Measurements from ENCODE around the gene ZNF281. TPM values are rescaled to one million over a fixed set of nuclear protein-coding genes. Genes with fewer than 3 reads are reported as not detected.

ZNF281 gene
- total RNA-seq, 4 donors from 2014 or later = 2.5 to 8.6 (median 6.3) TPM

DNA sequence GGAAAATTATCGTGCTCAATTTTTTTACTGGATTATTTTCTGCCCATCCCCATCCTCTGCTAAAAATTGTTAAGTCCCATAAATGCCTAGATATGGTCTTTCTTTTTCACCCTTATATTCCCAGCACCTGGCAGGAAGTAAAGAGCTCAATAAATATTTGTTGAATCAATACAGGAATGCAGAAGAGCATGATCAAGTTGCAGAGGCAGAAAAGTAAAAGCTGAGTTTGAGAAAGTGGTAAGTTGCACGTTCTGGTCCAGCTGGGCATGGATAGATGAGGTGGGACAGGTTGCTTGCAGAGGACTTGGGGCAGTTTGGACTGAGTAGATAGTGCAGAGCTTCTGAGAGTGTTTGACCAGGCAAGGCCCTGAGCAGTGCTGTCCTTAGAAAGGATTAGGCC is 40.1 kb downstream of the ZNF281 start:
- no peak for TF ChIP-seq POLR2A (IDR thresholded peaks at IDR 0.05)
- TF ChIP-seq, protein P1, sequence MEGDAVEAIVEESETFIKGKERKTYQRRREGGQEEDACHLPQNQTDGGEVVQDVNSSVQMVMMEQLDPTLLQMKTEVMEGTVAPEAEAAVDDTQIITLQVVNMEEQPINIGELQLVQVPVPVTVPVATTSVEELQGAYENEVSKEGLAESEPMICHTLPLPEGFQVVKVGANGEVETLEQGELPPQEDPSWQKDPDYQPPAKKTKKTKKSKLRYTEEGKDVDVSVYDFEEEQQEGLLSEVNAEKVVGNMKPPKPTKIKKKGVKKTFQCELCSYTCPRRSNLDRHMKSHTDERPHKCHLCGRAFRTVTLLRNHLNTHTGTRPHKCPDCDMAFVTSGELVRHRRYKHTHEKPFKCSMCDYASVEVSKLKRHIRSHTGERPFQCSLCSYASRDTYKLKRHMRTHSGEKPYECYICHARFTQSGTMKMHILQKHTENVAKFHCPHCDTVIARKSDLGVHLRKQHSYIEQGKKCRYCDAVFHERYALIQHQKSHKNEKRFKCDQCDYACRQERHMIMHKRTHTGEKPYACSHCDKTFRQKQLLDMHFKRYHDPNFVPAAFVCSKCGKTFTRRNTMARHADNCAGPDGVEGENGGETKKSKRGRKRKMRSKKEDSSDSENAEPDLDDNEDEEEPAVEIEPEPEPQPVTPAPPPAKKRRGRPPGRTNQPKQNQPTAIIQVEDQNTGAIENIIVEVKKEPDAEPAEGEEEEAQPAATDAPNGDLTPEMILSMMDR (IDR thresholded peaks at IDR 0.05) = no peak
- intact Hi-C loops (cut with DNase I) = no loop called here
- Histone ChIP-seq H3K27me3 (no peaks in the 10 kb centered on the region), H3K9me3 (no peaks in the 10 kb centered on the region), H3K4me1 (peaks cover 0 to 10% (median 0%) of the 10 kb centered on the region in 3 donors), H3K4me3 (no peak overlapping the region), H3K36me3 (no peaks in the 10 kb centered on the region), H3K27ac (no peak overlapping the region)
- DNase-seq = no peak
- WGBS, 2 donors = 60 to 78% methylated on average over 2 of the region's 2 CpGs

DNA sequence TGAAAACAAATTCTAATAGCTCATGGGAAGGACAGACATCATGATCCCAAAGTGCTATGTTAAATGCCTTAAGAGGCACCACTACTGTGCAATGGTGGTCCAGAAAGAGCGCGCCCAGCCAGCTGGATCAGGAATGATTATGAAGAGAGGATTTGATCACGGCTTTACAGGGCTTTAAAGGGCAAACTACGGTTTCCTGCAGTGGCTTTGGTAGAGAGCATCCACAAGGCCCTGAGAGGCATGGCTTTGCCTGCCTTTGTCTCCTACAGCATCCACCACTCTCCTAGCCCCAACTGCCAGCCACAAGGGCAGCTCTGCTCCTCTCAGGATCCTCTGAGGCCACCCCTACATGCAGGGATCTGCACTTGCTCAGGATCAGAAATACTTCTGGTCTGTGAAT is 40.7 kb downstream of the ZNF281 start:
- H3K4me3 ChIP-seq = no peak overlapping the region
- 96 to 97% methylated on average over 4 of the region's 4 CpGs for WGBS, 2 donors

DNA sequence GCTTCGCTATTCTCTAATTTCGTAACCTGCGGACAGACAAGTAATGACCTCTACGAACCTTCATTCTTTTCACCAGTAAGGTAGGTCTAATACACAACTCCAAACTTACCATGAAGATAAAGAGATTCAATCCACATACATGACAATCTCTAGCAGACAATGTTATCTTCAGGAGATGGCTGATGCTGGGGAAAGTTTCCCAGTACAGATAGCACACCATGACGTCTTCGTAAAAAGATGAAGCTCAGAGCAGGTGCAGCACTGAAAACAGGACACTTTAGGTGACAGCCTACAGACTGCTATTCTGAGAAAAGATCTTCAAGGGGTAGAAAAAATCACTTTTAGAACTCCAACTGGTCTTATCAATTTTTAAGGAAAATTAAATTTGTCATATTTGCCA is 41.3 kb downstream of the ZNF281 start:
- no peak for DNase-seq
- no peaks in the 10 kb centered on the region for H3K27me3 ChIP-seq
- no peak overlapping the region for H3K4me3 ChIP-seq
- no peaks in the 10 kb centered on the region for H3K9me3 ChIP-seq
- H3K4me1 ChIP-seq = peaks cover 0 to 10% (median 0%) of the 10 kb centered on the region in 3 donors
- intact Hi-C loops (cut with DNase I) = no loop called here
- H3K27ac ChIP-seq = no peak overlapping the region
- H3K36me3 ChIP-seq = no peaks in the 10 kb centered on the region
- no peak for TF ChIP-seq POLR2A (IDR thresholded peaks at IDR 0.05)
- TF ChIP-seq, protein P1 (IDR thresholded peaks at IDR 0.05) = no peak
- WGBS, 2 donors = 85 to 97% methylated on average over 6 of the region's 6 CpGs

More for the DNA sequence above, 40.7 kb downstream of the ZNF281 start:
- no peak for DNase-seq
- Histone ChIP-seq H3K27me3 (no peaks in the 10 kb centered on the region), H3K9me3 (no peaks in the 10 kb centered on the region), H3K27ac (no peak overlapping the region), H3K36me3 (no peaks in the 10 kb centered on the region), H3K4me1 (peaks cover 0 to 10% (median 0%) of the 10 kb centered on the region in 3 donors)
- TF ChIP-seq, protein P1 (IDR thresholded peaks at IDR 0.05) = no peak
- no peak for TF ChIP-seq POLR2A (IDR thresholded peaks at IDR 0.05)
- intact Hi-C loops (cut with DNase I) = no loop called here

DNA sequence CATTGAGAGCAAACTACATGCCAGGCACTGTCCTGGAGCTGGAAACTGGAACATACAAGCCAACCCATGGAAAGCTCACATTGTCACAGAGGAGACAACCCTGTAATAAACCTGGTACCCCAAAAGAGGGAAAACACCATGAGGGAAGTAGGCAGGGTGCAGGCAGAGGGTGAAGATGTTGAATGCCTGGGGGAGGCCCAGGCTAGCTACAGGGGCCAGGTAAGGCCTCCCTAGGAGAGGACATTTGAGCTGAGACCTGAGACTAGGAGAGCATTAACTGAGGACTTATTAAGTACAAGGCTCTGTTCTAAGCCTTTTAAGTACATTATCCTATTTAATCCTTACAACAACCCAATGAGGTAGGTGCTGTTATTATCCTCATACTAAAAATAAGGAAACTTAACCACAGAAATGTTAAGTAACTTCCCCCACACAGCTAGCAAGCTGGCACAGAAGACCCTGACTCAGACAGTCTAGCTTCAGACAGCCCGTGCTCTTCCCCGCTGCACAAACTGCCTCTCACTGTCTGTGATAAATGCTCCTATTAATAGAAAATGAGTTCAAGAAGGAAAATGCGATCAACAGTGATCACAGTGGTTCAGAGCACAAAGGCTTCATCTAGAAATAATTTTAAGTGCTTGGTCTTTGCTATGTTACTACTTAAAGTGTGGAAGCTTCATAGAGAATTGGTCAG is 41.8 kb downstream of the ZNF281 start:
- DNase-seq = no peak
- peaks cover 0 to 10% (median 0%) of the 10 kb centered on the region in 3 donors for H3K4me1 ChIP-seq
- H3K9me3 ChIP-seq = no peaks in the 10 kb centered on the region
- TF ChIP-seq POLR2A (IDR thresholded peaks at IDR 0.05) = no peak
- TF ChIP-seq, protein P1 (IDR thresholded peaks at IDR 0.05) = no peak
- no peak overlapping the region for H3K27ac ChIP-seq
- H3K27me3 ChIP-seq = no peaks in the 10 kb centered on the region
- H3K4me3 ChIP-seq = no peak overlapping the region
- no peaks in the 10 kb centered on the region for H3K36me3 ChIP-seq
- 65 to 68% methylated on average over 3 of the region's 3 CpGs for WGBS, 2 donors
- intact Hi-C loops (cut with DNase I) = no loop called here

DNA sequence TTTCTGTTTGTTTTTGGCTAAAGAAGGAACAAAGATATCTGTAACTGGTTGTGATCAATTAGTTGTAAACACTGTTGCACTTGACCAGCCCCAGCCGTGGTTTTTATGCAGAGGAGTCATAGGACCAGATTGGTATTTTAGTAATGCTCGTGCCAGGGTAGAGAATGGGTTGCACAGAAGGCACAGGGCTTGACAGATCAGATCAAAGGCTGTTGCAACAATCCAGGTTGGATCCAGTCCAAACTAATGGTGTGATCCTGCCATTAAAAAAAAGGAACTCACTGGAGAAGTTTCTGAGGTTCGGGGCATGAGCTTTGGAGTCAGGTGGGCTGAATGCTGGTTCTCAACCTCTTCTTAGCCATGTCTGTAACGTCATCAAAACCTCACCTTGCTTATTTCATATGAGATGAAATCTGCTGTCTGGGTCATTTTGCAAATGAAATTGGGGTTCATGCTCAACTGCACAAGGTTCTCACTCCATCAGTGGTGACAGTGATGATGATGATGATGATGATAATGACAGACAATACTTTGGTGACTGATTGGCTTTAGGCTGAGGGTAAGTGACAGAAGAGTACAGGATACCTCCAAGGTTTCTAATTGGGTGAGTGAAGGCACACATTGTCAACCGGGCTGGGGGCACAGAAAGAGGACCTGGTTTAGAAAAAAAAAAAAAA is 43.1 kb downstream of the ZNF281 start:
- intact Hi-C loops (cut with DNase I) = no loop called here
- no peak for DNase-seq
- Histone ChIP-seq H3K4me1 (peaks cover 0 to under 1% (median 0%) of the 10 kb centered on the region in 3 donors), H3K4me3 (no peak overlapping the region), H3K27me3 (no peaks in the 10 kb centered on the region), H3K27ac (no peak overlapping the region), H3K36me3 (no peaks in the 10 kb centered on the region), H3K9me3 (no peaks in the 10 kb centered on the region)
- WGBS, 2 donors = 56 to 65% methylated on average over 5 of the region's 5 CpGs
- no peak for TF ChIP-seq POLR2A (IDR thresholded peaks at IDR 0.05)
- TF ChIP-seq, protein P1 (IDR thresholded peaks at IDR 0.05) = no peak

Data from esophagus squamous epithelium (tissue), 5 donors.